HG03159 (cell line): Measurements from ENCODE around the gene ATL1.
"Not testable (repeated sequence)": the region's sequence is repeated elsewhere in the genome, so short reads cannot be mapped to it uniquely, and the experiment has no call there.

Experiments used
- ATAC-seq: cut with Tn5 transposase; IDR thresholded peaks from one replicate; pipeline ENCODE4 v1.9.1; 2021; ENCODE audit warnings: mild to moderate bottlenecking, moderate library complexity; ENCODE audit not compliant: unreplicated experiment

Gene ATL1

GRCh38 chr14:50534416-50534815, 25.5 kb upstream of the ATL1 start:
- no peak for ATAC-seq

- ATAC-seq, result no peak
Observed at GRCh38 chr14:50534997-50535396, 24.9 kb upstream of the ATL1 start.

- ATAC-seq, result not testable (repeated sequence)
Observed at GRCh38 chr14:50538034-50538433, 21.9 kb upstream of the ATL1 start.

- no peak for ATAC-seq
Observed at GRCh38 chr14:50539051-50539450, 20.9 kb upstream of the ATL1 start.

- ATAC-seq, result no peak
Observed at GRCh38 chr14:50541159-50541567, 18.8 kb upstream of the ATL1 start.

- peak; percentile 62 for ATAC-seq
Observed at GRCh38 chr14:50542941-50543418, 17.0 kb upstream of the ATL1 start.

- no peak for ATAC-seq
Observed at GRCh38 chr14:50544911-50545310, 15.0 kb upstream of the ATL1 start.

- ATAC-seq, result no peak
Observed at GRCh38 chr14:50545618-50546017, 14.3 kb upstream of the ATL1 start.

GRCh38 chr14:50550294-50550693, 9.7 kb upstream of the ATL1 start:
- no peak for ATAC-seq

- ATAC-seq, result no peak
Observed at GRCh38 chr14:50551877-50552276, 8.1 kb upstream of the ATL1 start.

- ATAC-seq, result not testable (repeated sequence)
Observed at GRCh38 chr14:50552796-50553195, 7.1 kb upstream of the ATL1 start.

GRCh38 chr14:50560931-50561285, 963 bp downstream of the ATL1 start:
- no peak for ATAC-seq

- ATAC-seq, result no peak
Observed at GRCh38 chr14:50562841-50563240, 2.9 kb downstream of the ATL1 start.

- ATAC-seq, result no peak
Observed at GRCh38 chr14:50569714-50570274, 9.8 kb downstream of the ATL1 start.

- no peak for ATAC-seq
Observed at GRCh38 chr14:50573862-50574261, 13.9 kb downstream of the ATL1 start.

GRCh38 chr14:50575769-50576168, 15.8 kb downstream of the ATL1 start:
- no peak for ATAC-seq

GRCh38 chr14:50577982-50578381, 18.0 kb downstream of the ATL1 start:
- ATAC-seq, result no peak

- no peak for ATAC-seq
Observed at GRCh38 chr14:50578433-50578832, 18.5 kb downstream of the ATL1 start.

GRCh38 chr14:50590464-50590863, 30.5 kb downstream of the ATL1 start:
- ATAC-seq, result no peak

GRCh38 chr14:50594577-50595316, 34.8 kb downstream of the ATL1 start:
- no peak for ATAC-seq

- ATAC-seq, result no peak
Observed at GRCh38 chr14:50598765-50599164, 38.8 kb downstream of the ATL1 start.

- no peak for ATAC-seq
Observed at GRCh38 chr14:50599700-50600444, 39.9 kb downstream of the ATL1 start.
